GM23248 (cell line): ENCODE data around the gene GUSB.

Experiments used
- EZH2 ChIP-seq: fragments of 200-600 bp; sonication (generic); IDR thresholded peaks from 2 replicates; pipeline ENCODE4 v1.6.1; 2018; ENCODE audit warnings: antibody characterized with exemption, mild to moderate bottlenecking; ENCODE audit not compliant: insufficient read depth, poor library complexity, severe bottlenecking
- EZH2phosphoT487 ChIP-seq: fragments of 200-600 bp; sonication (generic); IDR thresholded peaks from 2 replicates; pipeline ENCODE4 v1.6.1; 2018; ENCODE audit warnings: antibody characterized with exemption, moderate library complexity, mild to moderate bottlenecking, low read depth; ENCODE audit not compliant: insufficient read depth

DNA sequence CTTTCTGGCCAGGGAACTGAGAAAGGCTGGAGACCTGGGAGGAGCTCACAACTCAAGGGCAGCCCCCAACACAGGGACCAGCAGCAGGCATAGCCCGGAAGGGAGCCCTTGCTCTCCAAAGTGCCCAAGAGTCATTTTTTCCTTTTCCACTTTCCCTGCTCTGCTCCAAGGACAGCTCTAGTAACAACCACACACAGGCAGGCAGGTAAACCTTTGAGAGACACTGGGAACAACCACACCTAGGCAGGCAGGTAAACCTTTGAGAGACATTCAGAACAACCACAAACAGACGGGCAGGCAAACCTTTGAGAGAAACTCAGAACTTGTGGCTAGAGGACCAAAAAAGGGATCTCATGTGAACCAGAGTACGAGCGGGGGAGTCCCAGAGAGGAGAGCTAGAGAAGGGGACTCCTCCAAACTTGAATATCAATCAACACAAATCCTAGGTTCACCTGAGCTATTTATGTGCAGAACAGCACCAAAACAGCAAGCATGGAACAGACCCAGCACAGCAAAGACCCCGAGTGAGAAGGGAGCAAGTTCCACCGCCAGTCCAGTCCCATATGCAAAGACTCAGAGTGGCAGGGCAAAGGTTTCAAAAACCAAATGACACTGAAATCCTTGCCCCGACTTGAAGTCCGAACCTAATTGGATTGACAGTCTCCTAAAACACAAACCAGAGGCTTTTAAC is 33.6 kb upstream of the GUSB start:
- no peak for TF ChIP-seq EZH2
- TF ChIP-seq EZH2phosphoT487, result no peak
